HG02884 (cell line): ENCODE data around the gene LRRC10.
"Not testable (repeated sequence)": the region's sequence is repeated elsewhere in the genome, so short reads cannot be mapped to it uniquely, and the experiment has no call there.

ENCODE experiments used
- ATAC-seq: cut with Tn5 transposase; IDR thresholded peaks from one replicate; pipeline ENCODE4 v1.9.1; 2021; ENCODE audit warnings: mild to moderate bottlenecking, moderate library complexity; ENCODE audit not compliant: unreplicated experiment

The LRRC10 gene

GRCh38 chr12:69620077-69620476, 9.4 kb upstream of the LRRC10 start:
- no peak for ATAC-seq

DNA sequence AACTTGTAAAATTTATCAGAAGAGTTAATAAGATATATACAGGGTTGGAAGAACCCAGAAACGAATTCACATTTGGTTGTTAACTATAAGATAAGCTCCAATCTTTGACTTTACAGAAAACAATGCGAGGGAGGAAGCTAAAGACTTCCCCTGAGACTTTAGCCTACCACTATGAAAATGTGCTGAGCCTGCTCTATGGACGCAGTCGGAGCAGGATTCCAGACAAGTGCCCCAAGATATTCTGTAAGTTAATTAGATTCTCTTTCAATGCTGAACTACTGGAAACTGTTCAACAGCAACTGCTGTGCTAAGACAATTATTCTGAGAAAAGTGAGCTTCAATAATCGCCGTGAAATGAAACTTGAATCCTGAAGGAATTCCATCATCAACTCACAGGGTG, 8.3 kb upstream of the LRRC10 start:
- no peak for ATAC-seq

GRCh38 chr12:69616025-69616424, 5.3 kb upstream of the LRRC10 start:
- no peak for ATAC-seq

DNA sequence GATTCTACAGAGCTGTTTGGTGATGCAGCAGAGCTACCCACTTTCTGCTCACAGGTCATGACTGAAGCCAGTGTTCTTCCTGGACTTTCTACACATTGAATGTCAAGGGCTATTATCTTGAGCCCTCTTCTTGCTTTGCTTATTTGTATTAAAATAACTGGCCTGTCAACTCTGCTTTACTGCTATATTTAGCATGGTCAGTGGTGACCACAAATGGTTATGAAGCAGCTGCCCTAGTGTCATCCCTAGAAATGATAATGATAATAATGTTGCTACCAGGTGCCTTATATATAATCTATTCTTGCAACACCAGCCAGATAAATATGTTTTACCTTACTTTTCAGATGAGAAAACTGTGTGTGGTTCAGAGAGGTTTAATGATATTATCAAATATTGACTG, 2.6 kb upstream of the LRRC10 start:
- no peak for ATAC-seq

DNA sequence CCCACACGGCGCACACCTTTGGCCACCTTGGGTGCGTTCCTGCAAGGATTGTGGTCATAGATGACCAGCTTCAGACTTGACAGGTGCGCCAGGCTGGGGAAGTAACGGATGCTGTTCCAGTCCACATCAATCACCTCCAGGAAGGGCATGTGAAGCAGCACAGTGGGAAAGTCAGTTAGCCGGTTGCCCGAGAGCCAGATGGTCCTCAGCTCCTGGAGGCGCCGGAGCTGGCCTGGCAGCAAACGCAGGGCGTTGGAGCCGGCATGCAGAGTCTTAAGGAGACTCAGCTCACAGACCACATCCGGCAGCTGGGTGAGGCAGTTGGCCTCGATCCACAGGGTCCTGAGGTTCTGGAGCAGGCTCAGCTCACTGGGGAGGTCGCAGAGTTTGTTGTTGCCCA, 581 bp downstream of the LRRC10 start:
- ATAC-seq = no peak

DNA sequence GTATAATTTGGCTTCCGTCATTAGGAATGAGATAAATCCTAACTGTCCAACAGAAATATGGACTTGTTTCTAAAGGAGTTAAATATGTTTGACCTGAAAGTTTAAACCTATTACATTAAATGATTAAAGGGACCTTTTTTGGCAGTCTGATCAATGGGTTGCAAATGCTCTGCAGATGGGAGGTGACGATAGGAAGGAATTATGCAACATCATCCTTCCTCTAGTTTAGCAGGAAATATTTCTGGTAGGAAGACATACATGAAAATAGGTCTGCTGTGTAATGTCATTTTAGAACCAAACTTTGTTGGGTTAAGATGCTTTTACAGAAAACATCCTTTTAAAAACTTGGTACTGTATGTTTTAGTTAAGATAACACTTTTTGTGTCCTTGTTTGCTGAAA, 2.6 kb downstream of the LRRC10 start:
- ATAC-seq = no peak

DNA sequence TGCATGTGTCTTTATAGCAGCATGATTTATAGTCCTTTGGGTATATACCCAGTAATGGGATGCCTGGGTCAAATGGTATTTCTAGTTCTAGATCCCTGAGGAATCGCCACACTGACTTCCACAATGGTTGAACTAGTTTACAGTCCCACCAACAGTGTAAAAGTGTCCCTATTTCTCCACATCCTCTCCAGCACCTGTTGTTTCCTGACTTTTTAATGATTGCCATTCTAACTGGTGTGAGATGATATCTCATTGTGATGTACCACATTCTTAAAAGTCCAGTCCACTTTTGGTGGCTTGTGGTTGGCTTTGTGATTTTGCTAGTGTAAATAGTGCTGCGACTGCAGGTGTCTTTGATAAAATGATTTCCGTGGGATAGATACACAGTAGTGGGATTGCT, 6.4 kb downstream of the LRRC10 start:
- not testable (repeated sequence) for ATAC-seq

- ATAC-seq = not testable (repeated sequence)
Measured at GRCh38 chr12:69603556-69603955, 7.2 kb downstream of the LRRC10 start.

DNA sequence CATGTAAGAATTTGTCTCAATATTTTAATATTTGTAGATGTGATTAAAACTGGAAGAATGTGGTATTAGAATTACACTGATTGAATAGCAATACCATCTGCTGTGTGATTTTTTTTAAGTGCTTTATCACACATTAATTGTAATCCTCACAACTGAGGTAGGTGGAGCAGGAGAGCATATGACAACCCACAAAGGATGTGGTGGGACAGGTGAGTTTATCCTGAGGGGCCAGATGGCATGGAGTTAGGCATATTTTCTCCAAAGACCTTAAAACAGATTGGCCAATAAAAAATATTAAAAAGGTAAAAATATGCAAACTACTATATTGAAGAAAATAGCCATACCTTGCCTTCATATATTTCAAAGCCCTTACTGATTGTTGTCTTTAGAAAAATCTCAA, 7.8 kb downstream of the LRRC10 start:
- no peak for ATAC-seq

- no peak for ATAC-seq
Measured at GRCh38 chr12:69601962-69602685, 8.6 kb downstream of the LRRC10 start.

GRCh38 chr12:69600804-69601203, 9.9 kb downstream of the LRRC10 start:
- ATAC-seq = no peak

GRCh38 chr12:69598174-69598753, 12.4 kb downstream of the LRRC10 start:
- ATAC-seq = no peak

- ATAC-seq = no peak
Measured at GRCh38 chr12:69595689-69596088, 15.0 kb downstream of the LRRC10 start.

DNA sequence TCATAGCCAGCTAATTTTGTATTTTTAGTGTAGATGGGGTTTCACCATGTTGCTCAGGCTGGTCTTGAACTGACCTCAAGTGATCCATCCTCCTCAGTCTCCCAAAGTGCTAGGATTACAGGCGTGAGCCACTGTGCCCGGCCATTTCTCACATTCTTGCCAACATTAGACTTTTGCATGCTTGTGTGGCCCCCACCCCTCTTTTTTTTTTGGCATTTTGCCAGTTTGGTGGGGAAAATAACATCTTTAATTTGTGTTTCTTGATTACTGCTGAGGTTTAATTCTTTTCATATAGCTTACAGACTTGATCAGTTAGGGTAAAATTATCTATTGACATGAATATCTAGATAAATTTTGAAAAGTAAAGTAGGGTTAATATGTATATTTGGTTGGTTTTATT, 21.6 kb downstream of the LRRC10 start:
- no peak for ATAC-seq

DNA sequence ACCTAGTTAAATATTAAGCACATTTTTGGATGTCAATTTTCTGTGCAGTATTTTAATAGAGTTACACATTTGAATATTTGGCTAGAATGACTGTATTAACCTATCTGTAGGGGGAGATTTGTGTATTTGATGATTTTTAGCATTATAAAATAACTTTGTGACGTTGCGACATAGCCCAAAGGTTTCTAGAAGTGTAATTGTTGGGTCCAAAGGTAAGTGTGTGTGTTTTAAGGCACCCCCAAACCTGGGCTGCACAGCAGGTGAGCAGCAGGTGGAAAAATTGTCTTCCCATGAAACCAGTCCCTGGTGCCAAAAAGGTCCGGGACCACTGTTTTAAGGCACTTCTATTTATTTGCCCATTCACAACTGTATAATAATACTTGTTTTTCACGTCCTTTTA, 22.2 kb downstream of the LRRC10 start:
- ATAC-seq = no peak

DNA sequence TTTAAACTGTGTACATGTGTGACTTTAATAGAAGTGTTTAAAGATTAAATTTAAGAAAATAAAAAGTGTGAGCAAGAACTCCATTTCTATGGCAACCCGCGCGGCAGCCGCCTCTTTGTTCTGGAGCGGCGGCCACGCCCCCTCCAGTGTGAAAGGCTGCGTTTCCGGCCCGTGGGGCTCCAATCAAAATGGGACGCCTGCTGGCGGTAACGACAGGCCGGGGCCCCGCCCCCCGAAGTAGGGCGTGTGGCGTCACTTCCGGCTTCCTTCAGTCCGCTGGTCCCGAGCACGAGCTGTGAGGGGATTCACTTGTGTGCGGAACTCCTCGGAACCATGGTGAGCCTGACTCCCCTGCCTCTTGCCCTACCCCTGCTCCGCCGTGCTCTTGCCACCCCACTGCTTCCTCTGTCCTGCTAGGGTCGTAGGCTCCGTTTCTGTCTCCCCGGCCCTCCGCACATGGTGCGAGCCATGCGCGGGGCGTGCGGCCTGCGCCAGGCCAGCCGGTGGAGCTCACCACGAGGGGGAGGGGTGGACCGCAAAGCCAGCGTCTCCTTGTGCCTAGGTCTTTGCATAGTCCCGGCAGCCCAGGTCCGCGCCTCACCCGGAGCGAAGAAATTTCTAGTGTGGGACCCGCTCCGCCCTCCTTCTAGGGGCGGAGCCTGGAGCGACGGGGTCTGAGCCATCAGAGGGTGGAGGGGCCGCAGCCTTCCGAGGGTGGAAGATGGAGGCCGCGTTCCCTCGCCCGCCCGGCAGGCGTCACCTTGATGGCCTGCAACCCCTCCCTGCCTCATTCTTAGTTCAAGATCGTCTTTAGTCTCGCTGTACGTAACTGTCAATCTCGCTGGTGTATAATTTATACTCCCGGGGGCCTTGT, 25.3 kb downstream of the LRRC10 start, which contains the start of gene CCT2:
CCT2 (plus strand) TSS at position 271 of the 874 bp plus-strand sequence; CDS start at position 334, 63 bp downstream.
- peak; percentile 97 for ATAC-seq

DNA sequence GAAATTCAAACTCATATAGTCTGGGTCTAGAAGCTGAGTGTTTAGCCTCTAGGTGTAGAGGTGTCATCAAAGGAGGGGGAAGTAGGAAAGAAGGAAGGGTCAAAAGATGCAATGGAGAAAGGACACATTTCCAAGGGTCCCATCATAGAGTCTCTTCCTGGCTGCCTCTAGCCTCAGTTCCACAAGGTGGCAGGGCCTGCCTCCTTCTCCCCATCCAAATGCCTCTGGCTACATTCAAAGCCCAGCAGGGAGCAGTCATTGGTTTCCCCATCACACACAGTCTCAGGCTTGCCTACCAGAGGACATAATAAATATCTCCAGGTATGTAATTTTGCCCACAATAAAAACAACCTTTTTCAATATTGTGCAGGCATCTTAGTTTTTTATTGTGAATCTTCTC, 27.5 kb downstream of the LRRC10 start:
- ATAC-seq = no peak

DNA sequence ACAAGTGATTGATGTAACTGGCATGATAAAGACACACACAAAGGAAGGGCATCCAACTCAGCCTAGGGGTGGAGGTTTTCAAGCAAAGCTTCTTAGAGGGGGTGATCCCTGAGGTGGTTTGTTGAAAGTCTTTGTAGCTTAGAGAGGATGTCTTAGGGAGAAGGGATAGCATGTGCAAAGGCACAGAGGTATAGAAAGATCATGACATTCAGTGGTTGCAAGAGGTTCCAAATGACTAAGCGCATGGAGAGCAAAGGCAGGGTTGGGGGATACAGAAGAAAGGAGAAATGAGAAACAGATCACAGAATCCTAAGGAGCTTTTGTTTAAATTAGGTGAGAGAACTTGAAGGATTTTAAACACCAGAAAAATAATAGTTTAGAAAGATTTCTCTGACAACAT, 30.6 kb downstream of the LRRC10 start:
- ATAC-seq = no peak

DNA sequence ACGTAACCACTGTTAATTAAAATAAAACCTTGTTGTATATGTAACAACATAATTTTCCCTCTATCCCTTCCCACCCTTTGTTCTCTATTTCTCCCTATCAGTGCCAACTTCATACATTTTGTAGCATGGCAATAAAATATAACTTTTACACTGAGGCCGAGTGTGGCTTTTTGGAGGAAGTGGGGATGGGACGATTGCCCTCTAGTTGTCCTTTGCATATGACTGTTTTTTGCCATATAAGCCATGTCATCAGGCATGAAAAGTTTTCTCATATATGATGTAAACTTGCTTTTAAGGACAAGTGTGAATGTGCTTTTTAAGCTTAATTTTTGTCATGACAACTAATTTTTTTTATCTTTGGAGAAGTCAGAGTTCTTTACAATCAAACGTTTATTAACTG, 31.7 kb downstream of the LRRC10 start:
- peak; percentile 67 for ATAC-seq

DNA sequence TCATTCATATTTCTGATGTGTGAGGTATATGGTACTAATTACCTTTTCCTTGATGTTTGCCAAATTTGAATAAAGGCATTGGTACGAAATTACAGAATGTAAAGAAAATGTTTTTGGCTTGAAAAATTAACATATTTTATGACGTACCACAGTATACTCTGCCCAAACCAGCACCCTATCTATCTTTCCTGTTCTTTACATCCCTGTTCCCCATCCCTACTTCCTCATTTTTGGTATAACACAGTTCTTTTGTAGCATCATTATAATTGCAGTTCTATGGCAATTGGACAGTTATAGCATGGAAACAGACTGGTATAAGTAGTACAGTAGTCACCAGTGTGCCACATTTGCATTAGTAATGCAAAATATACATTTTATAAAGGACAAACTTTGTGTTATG, 32.4 kb downstream of the LRRC10 start:
- no peak for ATAC-seq

GRCh38 chr12:69575346-69575745, 35.4 kb downstream of the LRRC10 start:
- no peak for ATAC-seq
